Prostate gland (tissue), 2 donors: ENCODE results near the gene PARP16.

Experiments used
- POLR2A ChIP-seq: fragments of 450-650 bp; IDR thresholded peaks from one replicate; pipeline ENCODE4 v1.6.1; 2016; ENCODE audit warnings: antibody characterized with exemption, mild to moderate bottlenecking
- TF ChIP-seq, protein P1 (sequence below), 4 experiments: fragments of 200-600 bp in 2 of 4; fragments of 450-650 bp in 2 of 4; sonication (generic) in 2 of 4; IDR thresholded peaks; 1 replicate in 3 of 4; 2 replicates in 1 of 4; pipeline ENCODE4 v1.5.1; 2016 to 2019; ENCODE audit warnings: antibody characterized with exemption in 4 of 4, mild to moderate bottlenecking in 2 of 4, moderate library complexity in 2 of 4

DNA sequence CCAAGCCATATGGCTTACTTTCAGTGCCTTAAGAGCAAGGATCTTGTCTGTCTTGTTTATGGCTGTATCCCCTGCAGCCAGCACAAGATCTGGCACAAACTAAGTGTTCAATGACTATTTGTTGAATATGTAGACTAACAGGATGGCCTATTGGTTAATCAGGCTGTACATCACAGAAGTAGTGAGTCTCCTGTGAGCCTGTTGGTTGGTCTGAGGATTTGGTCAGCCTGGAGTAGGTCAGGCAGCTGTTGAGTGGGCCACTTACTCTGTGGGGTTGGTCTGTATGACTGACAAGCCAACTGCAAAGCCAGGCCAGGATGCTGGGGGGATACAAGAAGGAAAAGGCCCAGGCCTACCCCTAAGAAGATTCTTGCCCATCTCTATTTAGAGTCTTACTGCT, 42.0 kb downstream of the PARP16 start:
- TF ChIP-seq, protein P1, sequence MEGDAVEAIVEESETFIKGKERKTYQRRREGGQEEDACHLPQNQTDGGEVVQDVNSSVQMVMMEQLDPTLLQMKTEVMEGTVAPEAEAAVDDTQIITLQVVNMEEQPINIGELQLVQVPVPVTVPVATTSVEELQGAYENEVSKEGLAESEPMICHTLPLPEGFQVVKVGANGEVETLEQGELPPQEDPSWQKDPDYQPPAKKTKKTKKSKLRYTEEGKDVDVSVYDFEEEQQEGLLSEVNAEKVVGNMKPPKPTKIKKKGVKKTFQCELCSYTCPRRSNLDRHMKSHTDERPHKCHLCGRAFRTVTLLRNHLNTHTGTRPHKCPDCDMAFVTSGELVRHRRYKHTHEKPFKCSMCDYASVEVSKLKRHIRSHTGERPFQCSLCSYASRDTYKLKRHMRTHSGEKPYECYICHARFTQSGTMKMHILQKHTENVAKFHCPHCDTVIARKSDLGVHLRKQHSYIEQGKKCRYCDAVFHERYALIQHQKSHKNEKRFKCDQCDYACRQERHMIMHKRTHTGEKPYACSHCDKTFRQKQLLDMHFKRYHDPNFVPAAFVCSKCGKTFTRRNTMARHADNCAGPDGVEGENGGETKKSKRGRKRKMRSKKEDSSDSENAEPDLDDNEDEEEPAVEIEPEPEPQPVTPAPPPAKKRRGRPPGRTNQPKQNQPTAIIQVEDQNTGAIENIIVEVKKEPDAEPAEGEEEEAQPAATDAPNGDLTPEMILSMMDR (IDR thresholded peaks at IDR 0.05): no peak
- TF ChIP-seq POLR2A: no peak
